Measurements from ENCODE around the gene ZNF44.
"Not testable (repeated sequence)": the region's sequence is repeated elsewhere in the genome, so short reads cannot be mapped to it uniquely, and the experiment has no call there.

Gene ZNF44

GRCh38 chr19:12294249-12295158 lies at the start of gene ZNF44:
Gene ZNF44 (minus strand): TSS chr19:12294883. CDS start chr19:12294694, 189 bp downstream.
- DNase-seq (ENCODE audit: low read depth): peak; percentile 94

GRCh38 chr19:12333162-12334159 lies 38.8 kb upstream of the ZNF44 start, which contains the start of gene ZNF563:
Gene ZNF563 (minus strand): TSS chr19:12333633. CDS start chr19:12333482, 151 bp downstream.
- peak; percentile 95 for DNase-seq (ENCODE audit: low read depth)

- DNase-seq (ENCODE audit: low read depth): no peak
Measured at GRCh38 chr19:12331211-12331941, 36.7 kb upstream of the ZNF44 start.

GRCh38 chr19:12330340-12330739 lies 35.7 kb upstream of the ZNF44 start:
- DNase-seq (ENCODE audit: low read depth): no peak

GRCh38 chr19:12325690-12326089 lies 31.0 kb upstream of the ZNF44 start:
- DNase-seq (ENCODE audit: low read depth): no peak

GRCh38 chr19:12318782-12319413 lies 24.2 kb upstream of the ZNF44 start:
- DNase-seq (ENCODE audit: low read depth): no peak

- DNase-seq (ENCODE audit: low read depth): no peak
Measured at GRCh38 chr19:12314553-12314952, 19.9 kb upstream of the ZNF44 start.

- not testable (repeated sequence) for DNase-seq (ENCODE audit: low read depth)
Measured at GRCh38 chr19:12308891-12309290, 14.2 kb upstream of the ZNF44 start.

- no peak for DNase-seq (ENCODE audit: low read depth)
Measured at GRCh38 chr19:12295191-12295590, 508 bp upstream of the ZNF44 start.

- DNase-seq (ENCODE audit: low read depth): peak; percentile 69
Measured at GRCh38 chr19:12293777-12294248, 870 bp downstream of the ZNF44 start.

GRCh38 chr19:12289790-12290065 lies 5.0 kb downstream of the ZNF44 start:
- DNase-seq (ENCODE audit: low read depth): no peak

GRCh38 chr19:12287958-12288500 lies 6.7 kb downstream of the ZNF44 start:
- no peak for DNase-seq (ENCODE audit: low read depth)

GRCh38 chr19:12284631-12285030 lies 10.1 kb downstream of the ZNF44 start:
- DNase-seq (ENCODE audit: low read depth): no peak

GRCh38 chr19:12284226-12284625 lies 10.5 kb downstream of the ZNF44 start:
- DNase-seq (ENCODE audit: low read depth): no peak

GRCh38 chr19:12278713-12279112 lies 16.0 kb downstream of the ZNF44 start:
- DNase-seq (ENCODE audit: low read depth): no peak

- DNase-seq (ENCODE audit: low read depth): no peak
Measured at GRCh38 chr19:12272980-12273901, 21.4 kb downstream of the ZNF44 start.

GRCh38 chr19:12272386-12272785 lies 22.3 kb downstream of the ZNF44 start:
- no peak for DNase-seq (ENCODE audit: low read depth)

GRCh38 chr19:12270854-12271253 lies 23.8 kb downstream of the ZNF44 start:
- DNase-seq (ENCODE audit: low read depth): no peak

- no peak for DNase-seq (ENCODE audit: low read depth)
Measured at GRCh38 chr19:12265921-12266704, 28.6 kb downstream of the ZNF44 start.

Measured in EH (cell line).